Eye (tissue), 1 donor: ENCODE results near the gene NADK.
"Not testable (repeated sequence)": the region's sequence is repeated elsewhere in the genome, so short reads cannot be mapped to it uniquely, and the experiment has no call there.

ENCODE experiments used
- DNase-seq: peaks from one replicate; pipeline ENCODE4 v3.0.0-alpha.2; 2015

NADK gene

DNA sequence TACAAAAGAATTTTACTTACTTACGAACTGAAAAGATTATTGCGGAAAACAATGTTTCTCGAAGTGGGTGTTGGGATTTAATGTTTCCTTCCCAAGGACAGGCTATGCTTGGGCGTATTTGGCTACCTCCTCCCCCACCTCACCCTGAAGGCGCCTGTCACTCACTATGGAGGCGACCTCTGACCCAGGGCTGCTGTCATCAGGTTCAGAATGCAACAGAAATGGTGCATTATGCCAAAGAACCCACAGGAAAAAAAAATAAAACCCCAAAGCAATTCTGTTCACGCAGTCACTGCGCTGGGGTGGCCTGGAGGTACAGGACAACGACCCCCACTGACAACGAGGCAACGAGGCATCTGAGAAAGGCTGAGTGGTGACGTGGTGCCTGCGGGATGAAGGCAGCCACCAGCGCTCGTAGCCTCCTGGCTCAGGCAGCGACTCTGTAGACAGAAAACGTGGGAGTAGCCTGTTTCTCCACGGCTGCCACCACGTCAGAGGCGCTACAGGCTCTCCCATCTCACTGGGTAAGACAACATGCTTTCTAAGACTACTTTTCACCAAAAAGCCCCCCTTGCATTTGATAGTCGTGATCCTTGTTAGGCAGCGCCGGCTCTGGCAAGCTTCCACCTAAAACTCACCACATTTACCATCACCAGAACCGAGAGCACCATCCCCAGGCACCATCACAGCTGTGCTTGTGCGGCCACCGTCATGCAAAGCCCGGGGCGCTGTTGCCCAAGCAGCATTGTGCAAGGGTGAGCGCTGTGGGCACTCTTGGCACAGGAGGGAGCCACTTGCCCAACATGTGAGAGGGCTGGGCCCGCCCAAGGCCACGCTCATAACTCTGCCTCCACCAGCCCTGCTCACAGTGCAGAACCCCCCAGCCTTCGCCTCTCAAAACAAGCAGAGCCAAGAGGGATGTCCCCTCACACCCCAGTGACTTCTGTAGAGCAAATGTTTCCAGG, 14.3 kb downstream of the NADK start:
- no peak for DNase-seq

DNA sequence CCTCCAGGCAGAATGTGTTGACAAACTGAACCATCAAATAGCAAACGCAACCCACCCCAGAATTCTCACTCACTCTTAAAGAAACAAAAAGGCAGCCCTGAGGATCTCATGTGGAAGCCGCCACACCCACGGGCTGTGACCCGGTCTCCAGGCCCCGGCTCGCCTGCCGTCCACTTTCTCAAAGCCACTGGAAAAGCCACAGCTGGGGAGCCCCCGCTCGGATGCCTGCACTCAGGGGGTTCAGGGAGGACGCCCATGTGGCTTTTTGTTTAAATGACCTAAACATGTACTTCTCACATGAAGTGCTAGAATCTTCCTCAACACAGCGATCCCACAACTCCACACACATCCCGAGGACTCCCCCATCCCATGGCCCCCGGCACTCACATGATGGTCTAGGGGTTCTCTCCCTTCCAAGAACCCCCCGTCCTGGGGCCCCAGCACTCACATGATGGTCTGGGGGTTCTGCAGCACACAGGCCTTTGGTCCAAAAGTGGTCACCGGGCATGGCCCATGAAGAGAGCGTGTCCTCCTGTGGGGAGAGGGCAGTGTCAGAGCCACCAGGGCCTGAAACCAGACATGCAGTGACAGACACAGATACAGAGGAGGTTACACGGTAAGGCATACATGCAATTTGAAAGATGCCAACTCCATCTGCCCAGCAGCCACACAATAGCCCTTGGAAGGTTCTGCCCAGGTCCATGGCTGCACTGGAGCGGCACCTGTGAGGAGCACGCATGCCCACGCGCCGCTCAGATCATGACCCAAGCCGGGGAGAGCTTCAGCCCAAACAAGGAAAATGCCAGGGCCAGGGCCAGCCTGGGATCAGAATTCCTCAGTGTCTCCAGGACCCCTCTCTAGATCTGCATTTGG, 16.5 kb downstream of the NADK start:
- no peak for DNase-seq

DNA sequence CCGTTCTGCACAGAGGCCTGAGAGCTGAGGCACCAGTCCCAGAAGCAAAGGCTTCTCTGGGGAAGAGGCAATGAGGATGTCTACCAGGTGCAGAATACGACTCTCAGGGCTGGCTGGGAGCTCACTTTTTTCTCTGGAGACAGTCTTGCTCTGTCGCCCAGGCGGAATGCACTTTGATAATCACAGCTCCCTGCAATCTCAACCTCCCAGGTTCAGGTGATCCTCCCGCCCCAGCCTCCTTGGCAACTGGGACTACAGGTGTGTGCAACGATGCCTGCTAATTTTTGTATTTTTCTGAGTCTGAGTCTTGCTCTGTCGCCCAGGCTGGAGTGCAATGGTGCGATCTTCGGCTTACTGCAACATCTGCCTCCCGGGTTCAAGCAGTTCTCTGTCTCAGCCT, 17.6 kb downstream of the NADK start:
- no peak for DNase-seq

DNA sequence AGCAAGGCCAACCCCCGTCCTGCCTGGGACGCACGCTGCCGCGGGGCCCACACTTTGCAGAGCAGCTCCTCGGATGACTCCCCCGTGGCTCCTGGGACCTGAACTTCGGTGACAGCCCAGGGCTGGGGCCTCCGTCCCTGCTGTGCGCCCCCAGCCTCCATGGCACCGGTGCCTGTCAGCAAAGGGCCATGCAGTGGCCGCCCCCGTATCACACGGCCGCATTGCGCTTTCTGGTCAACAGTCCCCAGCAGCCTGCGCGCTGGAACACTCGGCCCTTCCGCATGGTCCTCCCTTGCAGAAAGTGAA, 18.0 kb downstream of the NADK start:
- no peak for DNase-seq

DNA sequence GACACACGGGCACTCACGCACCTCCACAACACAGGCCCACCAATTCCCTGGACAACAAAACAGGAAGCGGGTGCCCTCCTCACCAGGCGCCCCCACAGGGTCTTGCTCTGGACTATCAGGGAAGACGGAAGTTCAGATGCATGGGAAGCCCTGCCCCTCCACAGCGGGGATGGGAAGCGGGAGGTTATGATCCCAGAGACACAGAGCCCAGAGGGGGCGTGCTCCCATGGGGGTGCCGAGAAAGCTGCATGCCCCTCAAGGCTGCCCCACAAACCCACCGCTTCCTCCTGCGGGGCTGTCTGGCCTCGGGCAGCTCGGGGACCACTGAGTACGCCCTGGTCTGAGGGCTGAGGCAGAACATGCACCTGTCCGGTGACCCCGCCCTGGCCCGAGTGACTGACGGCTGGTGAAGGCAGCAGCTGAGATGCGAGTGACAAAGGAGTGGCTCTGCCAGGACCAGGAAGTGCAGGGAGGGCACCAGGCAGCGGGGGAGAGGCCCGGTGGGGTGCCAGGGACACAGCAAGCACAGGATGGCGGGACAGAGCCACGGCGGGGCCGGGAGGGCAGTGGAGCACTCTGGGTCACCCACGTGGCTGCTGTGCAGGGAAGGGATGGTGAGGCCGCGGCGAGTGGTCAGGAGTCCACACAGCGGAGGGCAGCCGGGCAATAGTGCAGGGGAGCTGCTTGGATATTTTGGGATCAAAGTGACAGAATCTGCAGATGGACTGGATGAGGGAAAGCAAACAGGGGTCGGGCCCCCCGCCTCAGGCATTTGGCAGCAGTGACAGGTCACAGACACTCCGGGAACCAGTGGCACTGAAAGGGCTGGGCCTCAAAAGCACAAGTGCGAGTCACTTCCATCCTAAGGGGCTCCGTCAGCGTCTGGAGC, 18.6 kb downstream of the NADK start:
- DNase-seq: no peak

DNA sequence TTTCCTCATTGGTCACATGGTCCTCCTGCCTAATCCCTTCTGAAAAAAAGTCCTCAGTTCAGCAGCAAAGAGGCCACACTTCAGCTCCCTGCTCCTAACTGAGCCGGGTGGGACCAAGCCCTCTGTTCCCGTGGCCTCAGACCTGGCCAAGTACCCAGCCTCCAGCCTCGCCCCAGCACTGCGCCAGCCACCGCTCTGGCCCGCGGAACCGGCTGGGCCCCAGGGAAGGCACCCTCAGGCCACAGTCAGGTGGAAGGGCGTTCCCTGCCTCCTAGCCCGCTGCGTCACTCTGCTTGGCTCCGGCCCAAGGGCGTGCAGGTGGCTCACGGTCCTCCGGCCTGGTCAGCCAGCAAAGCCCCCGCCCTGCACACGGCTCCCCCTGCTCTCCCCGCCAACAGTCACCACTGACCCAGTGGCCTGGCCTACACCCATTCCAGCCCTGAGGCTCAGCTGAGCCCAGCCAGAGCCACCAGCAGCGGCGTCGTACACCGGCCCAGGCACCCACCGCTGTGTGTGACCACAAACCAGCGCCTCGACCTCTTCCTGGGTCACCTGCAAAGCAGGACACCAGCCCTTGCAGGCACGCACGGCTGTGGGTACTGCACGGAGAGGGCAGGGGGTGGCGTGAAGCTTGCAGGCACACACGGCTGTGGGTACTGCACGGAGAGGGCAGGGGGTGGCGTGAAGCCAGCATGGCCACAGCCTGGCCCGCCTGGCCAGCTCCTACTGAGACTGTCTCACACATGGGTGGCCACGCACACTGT, 19.4 kb downstream of the NADK start:
- no peak for DNase-seq

DNA sequence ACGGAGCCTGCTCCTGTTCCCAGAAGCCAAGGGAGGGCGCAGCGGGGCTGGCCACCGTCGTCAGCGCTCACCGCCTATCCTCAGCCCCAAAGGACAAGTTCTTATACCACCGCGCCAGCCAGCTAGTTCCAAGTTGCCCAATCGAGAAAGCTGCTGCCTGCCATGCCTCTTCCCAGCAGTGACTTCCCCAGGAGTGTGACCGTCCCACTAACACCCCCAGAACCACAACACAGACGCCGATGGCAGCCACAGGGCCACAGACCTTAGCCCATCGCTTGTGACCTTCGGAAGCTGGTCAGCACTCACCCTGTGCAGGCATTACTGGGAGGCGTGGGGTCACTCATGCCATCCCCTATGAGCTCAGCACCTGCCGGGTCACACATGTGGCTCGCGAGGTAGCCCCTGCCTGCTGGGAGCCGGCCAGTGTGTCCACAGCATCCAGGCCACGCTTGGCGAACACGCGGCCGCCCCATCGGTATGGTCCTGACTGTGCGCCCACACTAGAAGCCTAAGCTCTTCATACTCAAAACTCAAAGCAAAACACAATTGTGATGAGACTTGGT, 20.1 kb downstream of the NADK start:
- DNase-seq: no peak

DNA sequence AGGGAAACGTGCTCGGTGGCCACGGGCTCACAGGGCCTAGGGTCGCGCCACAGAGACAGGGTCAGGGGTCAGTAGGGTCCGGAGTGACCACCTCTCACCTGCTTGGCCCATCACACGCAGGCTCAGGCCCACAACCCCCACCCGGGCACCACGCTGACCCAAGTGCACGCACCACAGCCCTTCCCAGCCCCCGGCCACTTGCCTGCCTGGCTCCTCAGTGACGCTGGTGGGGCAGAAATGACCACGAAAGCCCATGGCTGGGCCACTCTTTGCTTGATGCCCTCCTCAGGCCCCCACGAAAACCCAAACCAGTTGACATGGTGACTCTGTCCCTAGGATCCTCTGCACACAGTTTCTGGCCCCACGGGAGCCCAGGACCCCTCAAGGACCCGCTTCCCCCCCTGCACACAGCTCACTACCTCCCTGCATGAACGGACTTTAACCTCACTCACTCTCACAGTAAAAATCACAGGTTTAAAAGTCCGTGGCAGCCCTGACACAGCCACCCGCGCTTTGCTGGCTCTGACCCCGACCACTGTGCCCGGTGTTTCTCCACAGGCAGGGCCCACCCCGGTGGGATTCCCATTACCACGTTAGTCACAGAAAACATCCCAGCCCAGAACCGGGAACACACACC, 20.7 kb downstream of the NADK start:
- DNase-seq: no peak

DNA sequence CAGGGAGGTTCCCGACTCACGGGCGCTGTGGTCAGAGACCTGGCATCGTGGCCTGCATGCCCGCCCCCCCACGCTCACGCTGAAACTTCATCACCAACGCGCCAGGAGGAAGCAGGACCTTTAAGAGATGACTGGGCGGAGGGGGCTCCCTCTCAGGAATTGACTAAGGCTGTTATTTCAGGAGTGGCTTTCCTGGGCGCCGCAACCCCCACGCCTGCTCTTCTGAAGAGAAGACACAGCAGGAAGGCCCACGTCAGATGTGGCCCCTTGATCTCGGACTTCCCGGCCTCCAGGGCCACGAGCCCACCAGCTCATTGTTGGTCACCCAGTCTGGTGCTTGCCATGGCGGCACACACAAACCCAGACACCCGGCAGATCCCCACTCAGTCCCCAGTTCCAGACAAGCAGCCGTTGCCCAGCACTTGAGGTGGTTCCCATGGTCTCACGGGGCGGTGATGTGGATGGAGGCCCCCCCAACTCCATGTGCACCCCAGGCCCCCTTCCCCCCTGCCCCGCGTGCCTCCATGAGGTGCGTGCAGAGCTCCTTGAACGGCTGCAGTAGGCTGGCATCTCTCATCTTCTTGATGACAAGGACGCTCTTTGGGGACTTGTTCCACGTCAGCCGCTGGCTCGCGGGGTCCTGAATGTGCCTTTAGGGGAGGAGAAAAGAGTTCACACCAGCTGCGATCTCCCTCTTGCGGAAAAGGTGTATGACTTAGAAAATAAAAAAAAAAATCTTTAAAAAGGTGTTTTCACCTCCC, 21.4 kb downstream of the NADK start:
- no peak for DNase-seq

DNA sequence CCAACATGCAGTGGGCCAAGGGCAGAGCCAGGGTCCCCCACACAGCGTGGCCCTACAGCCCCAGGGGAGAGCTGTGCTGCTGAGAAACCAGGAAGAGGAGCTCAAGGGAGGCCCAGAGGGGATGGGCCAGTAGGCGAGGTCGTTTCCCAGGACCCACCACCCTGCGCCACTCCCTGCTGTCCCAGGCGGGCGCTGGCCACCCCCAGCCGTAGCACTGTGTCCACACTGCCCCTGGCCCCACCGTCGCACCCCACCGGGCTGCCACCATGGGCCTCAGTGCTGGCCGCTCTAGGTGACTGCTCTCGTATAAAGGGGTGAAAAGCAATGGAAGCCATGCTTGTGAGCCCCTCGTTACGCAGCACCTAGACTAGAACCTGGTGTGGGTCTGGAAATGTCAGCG, 22.4 kb downstream of the NADK start:
- no peak for DNase-seq

DNA sequence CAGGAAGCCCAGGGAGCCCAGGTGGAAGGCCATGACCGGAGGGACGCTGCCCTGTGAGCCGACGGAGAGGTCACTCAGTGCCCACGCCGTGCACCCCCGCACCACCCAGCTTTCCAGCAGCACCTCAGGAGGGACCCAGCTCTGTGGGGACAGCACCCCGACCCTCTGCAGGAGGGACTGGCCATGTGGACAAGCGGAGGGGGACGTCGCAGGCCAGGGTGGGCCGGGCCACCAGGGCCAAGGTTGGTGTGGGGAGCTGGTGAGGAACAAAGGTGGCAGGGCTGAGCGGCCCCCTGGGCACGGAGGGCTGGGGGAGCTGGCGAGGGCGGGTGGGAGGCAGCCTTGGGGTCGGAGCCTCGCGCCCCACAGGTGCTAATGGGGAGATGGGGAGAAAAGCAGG, 22.8 kb downstream of the NADK start:
- DNase-seq: no peak

DNA sequence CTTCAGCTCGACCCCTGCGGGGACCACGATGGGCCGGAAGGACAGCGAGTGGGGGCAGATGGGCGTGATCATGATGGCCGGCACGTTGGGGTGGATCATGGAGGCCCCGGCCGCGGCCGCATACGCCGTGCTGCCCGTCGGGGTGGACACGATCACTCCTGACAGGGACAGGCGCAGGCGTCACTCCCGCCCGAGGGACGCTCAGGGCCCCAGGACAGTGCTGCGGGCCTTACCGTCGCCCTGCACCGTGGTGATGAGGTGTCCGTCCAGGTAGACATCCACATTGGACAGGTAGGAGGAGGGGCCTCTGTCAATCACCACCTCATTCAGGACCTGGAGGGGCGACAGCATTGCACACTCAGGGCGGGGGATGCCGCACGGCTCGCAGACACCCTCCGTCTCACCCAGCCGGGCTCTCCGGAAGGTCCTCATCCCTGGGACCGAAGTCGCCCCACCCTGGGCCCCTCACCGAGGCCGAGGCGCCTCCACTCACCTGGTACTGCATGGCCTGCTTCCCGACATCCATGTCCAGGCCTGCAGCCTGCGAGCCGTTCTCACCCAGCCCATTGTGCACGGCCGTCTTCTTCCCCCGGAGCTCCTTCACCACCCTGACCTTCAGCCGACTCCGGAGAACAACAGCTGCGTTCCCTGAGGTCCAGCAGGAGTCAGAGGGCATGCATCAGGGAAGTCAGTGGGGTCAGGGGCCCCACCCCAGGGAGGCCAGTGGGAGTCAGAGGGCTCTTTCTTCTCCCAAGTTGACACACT, 24.0 kb downstream of the NADK start:
- DNase-seq: no peak

DNA sequence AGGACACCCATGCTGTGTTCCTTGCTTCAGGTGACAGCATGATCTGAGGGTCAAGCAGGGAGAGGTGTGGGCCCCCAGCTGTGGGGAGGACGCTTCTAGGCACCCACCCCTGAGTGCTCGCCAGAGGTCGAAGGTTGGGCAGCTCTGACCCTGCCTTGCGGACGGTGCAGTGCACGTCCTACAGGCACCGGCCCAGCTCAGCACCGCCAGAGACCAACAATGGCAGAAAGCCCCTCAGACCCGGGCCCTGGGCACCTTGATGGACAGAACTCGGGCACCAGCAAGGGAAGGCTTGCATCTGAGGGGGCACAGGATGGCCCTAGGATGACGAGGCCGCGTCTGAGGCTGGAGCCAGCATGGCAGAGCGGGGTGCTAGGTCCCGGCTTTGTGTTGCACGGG, 24.7 kb downstream of the NADK start:
- DNase-seq: no peak

DNA sequence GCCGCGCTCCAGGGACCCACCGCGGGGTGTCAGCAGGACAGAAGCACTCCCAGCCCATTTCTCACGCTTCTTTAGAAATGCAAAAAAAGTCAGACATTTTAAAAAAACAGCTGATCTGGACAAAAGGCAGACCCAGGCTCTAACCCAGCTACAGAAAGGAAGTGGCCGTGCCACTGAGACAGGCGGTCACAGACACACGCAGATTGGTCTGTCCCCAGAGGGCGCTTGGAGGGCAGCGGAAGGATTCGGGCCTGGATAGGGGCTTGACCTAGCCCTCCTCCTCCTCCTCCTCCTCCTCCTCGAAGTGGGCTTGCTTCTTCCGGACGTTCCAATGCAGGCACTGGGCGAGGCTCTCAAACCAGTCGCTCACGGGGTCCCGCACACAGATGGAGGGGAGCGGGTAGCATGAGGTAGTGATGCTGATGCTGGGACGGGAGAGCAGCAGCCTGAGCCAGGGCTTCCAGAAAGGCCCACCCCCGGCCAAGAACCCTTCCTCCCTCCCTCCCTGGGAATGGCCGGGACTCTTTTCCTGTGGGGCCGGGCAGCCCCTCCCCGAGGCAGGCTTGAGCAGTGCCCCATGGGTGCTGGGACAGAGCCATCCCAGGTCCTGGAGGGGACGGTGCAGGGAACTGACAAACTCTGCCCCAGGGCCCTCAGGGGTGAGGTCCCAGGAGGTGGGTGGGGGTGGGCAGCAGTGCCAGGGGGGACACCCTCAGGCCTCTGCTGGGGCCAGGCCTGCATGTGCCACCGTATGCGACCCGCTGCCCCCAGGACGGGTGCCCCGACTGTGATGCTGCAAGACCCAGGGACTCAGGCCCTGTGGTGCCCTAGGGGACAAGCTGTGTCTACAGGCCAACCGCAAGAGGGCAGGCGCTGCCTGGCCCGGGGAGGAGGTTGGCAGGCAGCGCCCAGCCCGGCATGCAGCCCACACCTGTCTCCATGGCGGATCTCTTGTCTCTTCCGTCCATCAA, 25.3 kb downstream of the NADK start:
- DNase-seq: no peak

DNA sequence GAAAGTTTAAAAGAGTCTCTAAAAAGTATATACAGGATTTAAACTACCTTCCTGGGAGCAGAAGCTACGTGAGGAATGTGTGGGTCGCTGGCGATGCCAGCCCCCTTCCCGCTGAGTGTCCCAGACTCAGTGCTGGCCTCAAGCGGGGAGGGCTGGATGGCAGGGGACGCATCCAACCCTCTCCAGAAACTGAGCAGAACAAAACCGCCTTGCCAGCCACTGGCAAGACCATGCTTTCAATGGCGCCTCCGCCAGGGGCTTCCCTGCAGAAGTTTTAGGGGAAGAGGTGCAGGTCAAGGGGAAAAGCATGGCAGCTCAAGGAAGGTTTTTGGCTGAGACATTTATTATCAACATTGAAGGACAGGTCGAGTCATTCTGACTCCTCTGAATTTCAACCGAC, 26.1 kb downstream of the NADK start:
- no peak for DNase-seq

DNA sequence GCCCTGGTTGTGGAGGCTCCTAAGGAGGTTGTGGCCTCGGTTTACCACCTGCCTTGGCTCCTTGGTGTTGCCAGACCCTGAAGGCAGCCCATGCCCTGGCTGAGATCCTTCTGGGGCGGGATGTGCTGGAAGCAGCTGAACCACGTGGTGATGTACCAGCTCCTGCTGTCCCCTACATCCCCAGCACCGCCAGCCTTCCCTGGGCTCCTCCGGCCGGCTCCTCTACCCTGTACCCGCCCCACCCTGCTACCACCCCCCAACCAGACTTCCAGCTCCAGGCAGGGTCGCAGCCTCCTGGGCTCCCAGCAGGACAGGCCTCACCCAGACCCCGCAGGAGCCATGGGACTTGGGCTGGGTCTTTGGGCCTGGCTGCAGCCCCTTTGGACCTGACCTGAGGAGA, 28.3 kb downstream of the NADK start:
- not testable (repeated sequence) for DNase-seq

DNA sequence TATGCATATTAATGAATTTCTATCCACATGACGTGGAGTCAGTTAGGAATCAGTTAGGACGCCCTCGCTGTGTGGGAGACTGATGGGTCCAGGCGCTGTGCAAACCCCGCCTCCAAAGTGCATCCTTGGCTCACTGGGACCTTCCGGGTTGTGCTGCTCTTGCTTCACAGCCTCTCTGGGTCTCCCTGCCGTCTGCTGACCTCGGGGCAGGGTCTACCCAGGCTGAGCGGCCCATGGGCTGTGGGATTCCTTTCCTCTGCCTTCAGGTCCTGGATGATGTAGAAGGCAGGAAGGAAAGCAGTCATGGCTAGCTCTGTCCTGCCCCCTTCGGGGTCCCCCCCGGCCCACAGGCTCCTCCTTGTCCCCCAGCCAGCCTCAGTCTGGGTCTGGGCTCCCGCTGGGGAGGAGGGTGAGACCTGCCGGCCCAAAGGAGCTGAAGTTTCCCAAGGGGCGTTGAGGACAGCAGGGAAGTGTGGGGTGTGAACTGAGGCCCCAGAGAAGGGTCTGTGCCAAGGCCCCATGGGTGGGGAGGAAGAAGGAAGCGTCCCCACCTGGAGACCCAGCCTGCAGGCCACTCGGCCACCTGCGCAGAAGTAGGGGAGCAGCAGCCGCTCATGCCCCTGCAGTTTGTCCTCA, 29.5 kb downstream of the NADK start:
- DNase-seq: no peak

DNA sequence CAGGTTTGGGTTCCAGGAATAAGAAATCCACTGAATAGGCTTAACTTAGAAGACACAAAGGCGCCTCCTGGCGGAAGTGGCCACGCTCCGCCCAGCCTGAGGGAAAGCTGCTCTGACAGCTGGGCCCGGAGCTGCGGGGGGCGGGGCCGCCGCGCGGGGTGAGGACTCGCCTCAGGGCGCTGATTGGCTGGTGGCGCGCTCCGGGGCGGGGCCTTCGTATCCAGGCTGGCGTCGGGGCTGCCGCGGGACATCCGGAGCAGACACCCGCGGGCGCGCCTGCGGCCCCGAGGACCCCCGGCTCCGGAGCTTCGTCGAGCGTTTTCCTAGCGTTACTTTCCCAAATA, 31.7 kb downstream of the NADK start:
- not testable (repeated sequence) for DNase-seq
